HL-60 (cell line): ENCODE results near the gene SMAP2.

Experiments
- DNase-seq, 2 experiments: peaks; one replicate each; pipeline ENCODE4 v3.0.0-alpha.2; 2010 to 2020; ENCODE audit warnings: low read depth in 1 of 2, low spot score in 1 of 2
- H3K27ac ChIP-seq: fragments of 250-450 bp; sonication (Bioruptor Pico); replicated peaks from 2 replicates; pipeline ENCODE4 v1.5.1; 2020; ENCODE audit warnings: mild to moderate bottlenecking, moderate library complexity
- H3K27me3 ChIP-seq: fragments of 250-450 bp; sonication (Bioruptor Pico); 2 replicates; pipeline ENCODE4 v1.5.1; 2021; ENCODE audit warnings: mild to moderate bottlenecking, moderate library complexity; ENCODE audit not compliant: insufficient read depth, poor library complexity, severe bottlenecking
- H3K4me3 ChIP-seq: replicated peaks from 2 replicates; pipeline ENCODE4 v1.5.1; 2011; ENCODE audit warnings: mild to moderate bottlenecking, control low read depth, low read length; ENCODE audit not compliant: insufficient read depth
- CTCF ChIP-seq: IDR thresholded peaks from one replicate; pipeline ENCODE4 v1.5.1; 2011; ENCODE audit warnings: low read length, control low read depth, inconsistent platforms; ENCODE audit not compliant: insufficient read depth
- GABPA ChIP-seq: IDR thresholded peaks from 2 replicates; pipeline ENCODE4 v1.6.1; 2012; ENCODE audit warnings: low read depth
- POLR2AphosphoS5 ChIP-seq: IDR thresholded peaks from 2 replicates; pipeline ENCODE4 v1.6.1; 2012; ENCODE audit warnings: low read depth
- SPI1 ChIP-seq: IDR thresholded peaks from 2 replicates; pipeline ENCODE4 v1.6.1; 2012; ENCODE audit warnings: low read depth, mild to moderate bottlenecking, borderline replicate concordance
- TF ChIP-seq, protein P1 (sequence below): IDR thresholded peaks from 2 replicates; pipeline ENCODE4 v1.6.1; 2012; ENCODE audit warnings: low read depth; ENCODE audit not compliant: insufficient replicate concordance

The SMAP2 gene

GRCh38 chr1:40401473-40402201 is 28.1 kb downstream of the SMAP2 start:
- DNase-seq, result no peak
- TF ChIP-seq, protein P1, sequence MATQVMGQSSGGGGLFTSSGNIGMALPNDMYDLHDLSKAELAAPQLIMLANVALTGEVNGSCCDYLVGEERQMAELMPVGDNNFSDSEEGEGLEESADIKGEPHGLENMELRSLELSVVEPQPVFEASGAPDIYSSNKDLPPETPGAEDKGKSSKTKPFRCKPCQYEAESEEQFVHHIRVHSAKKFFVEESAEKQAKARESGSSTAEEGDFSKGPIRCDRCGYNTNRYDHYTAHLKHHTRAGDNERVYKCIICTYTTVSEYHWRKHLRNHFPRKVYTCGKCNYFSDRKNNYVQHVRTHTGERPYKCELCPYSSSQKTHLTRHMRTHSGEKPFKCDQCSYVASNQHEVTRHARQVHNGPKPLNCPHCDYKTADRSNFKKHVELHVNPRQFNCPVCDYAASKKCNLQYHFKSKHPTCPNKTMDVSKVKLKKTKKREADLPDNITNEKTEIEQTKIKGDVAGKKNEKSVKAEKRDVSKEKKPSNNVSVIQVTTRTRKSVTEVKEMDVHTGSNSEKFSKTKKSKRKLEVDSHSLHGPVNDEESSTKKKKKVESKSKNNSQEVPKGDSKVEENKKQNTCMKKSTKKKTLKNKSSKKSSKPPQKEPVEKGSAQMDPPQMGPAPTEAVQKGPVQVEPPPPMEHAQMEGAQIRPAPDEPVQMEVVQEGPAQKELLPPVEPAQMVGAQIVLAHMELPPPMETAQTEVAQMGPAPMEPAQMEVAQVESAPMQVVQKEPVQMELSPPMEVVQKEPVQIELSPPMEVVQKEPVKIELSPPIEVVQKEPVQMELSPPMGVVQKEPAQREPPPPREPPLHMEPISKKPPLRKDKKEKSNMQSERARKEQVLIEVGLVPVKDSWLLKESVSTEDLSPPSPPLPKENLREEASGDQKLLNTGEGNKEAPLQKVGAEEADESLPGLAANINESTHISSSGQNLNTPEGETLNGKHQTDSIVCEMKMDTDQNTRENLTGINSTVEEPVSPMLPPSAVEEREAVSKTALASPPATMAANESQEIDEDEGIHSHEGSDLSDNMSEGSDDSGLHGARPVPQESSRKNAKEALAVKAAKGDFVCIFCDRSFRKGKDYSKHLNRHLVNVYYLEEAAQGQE, result no peak
- TF ChIP-seq GABPA, result no peak
- no peak for TF ChIP-seq CTCF
- TF ChIP-seq SPI1, result no peak
- TF ChIP-seq POLR2AphosphoS5, result no peak
- no peak overlapping the region for H3K4me3 ChIP-seq
- H3K27ac ChIP-seq, result no peak overlapping the region
- H3K27me3 ChIP-seq, result no peaks in the 10 kb centered on the region

GRCh38 chr1:40404670-40405462 is 31.3 kb downstream of the SMAP2 start:
- TF ChIP-seq SPI1 (no peak), POLR2AphosphoS5 (no peak), CTCF (peak; percentile 77), GABPA (no peak)
- TF ChIP-seq, protein P1, result no peak
- DNase-seq, result peak in 1 of 2 experiments; percentile 39
- Histone ChIP-seq H3K27ac (no peak overlapping the region), H3K27me3 (no peaks in the 10 kb centered on the region), H3K4me3 (no peak overlapping the region)

DNA sequence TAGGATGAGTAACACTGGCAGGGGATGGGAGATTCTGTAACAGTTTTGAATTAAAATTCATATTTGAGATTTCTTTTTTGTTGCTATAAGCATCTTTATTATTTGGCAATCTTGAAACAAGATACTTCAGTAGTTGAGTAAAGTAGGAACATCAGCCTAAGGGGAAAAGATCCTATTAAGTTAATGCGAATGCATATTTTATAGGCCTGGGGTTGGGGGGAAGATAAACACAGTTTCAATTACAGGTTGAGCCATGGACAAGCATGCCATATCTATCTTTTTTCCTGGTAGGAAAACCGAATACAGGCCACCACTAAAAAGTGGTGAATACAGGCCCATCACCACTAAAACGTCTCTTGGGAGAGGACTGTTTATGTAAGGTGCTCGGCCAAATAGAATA is 32.3 kb downstream of the SMAP2 start:
- DNase-seq, result no peak
- Histone ChIP-seq H3K4me3 (no peak overlapping the region), H3K27me3 (no peaks in the 10 kb centered on the region), H3K27ac (no peak overlapping the region)
- TF ChIP-seq CTCF, result no peak
- TF ChIP-seq, protein P1, result no peak
- TF ChIP-seq SPI1, result no peak
- TF ChIP-seq GABPA, result no peak
- no peak for TF ChIP-seq POLR2AphosphoS5
